ENCODE results near the gene PRODH.

DNA sequence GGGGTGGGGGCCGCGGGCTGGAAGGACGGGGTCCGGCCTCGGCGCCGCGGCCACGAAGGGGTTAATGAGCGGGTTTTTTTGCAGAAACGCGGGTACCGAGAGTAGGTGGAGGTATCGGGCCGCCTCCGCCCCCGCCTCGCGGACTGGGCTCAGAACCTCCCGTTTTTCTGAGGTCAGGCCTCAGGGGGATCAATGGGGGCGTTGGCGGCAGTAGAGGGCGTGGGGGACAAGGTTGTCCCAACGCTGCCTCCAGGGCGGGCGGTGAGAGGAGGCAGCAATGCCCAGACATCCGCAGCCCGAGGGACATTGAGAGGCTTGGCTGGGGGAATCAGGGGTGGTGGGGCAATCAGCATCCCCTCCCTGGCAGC is 34.8 kb upstream of the PRODH start:
- TF ChIP-seq ZNF70 (CRISPR knock-in tag; IDR thresholded peaks at IDR 0.05): no peak
- no peak for TF ChIP-seq ARNTL (CRISPR knock-in tag; IDR thresholded peaks at IDR 0.05; ENCODE audit: borderline replicate concordance, low read depth)

All from SK-N-SH treated with all-trans-retinoic acid at 6 μM for 48 hours (cell line).